Stimulated activated naive B cell treated with anti-CD40 and anti-IgM and Interleukin-4, amounts not matched to agents 10 μg/mL and 1 μg/mL and 100 μg/mL, for 72 hours (primary cell): Measurements from ENCODE around the gene ENTHD1.
"Not testable (repeated sequence)": the region's sequence is repeated elsewhere in the genome, so short reads cannot be mapped to it uniquely, and the experiment has no call there.

Experiments used
- ATAC-seq, 2 donors: fragments of 150-1000 bp; cut with Tn5 transposase; replicated peaks; 2 replicates each; pipeline ENCODE4 v1.10.0; 2021; ENCODE audit warnings: moderate library complexity in 1 of 2
- DNase-seq: peaks from one replicate; pipeline ENCODE4 v3.0.0; 2021
- H3K27ac Mint-ChIP-seq: one replicate; pipeline ENCODE4 v1.8.0; 2022; ENCODE audit warnings: mild to moderate bottlenecking, mixed read lengths
- H3K27me3 Mint-ChIP-seq, 2 donors: one replicate each; pipeline ENCODE4 v1.8.0; 2022; ENCODE audit warnings: mixed read lengths in 2 of 2
- H3K36me3 Mint-ChIP-seq, 2 donors: one replicate each; pipeline ENCODE4 v1.8.0; 2022; ENCODE audit warnings: mixed read lengths in 2 of 2, mild to moderate bottlenecking in 1 of 2
- H3K4me1 Mint-ChIP-seq, 2 donors: one replicate each; pipeline ENCODE4 v1.8.0; 2022; ENCODE audit warnings: mixed read lengths in 2 of 2, mild to moderate bottlenecking in 1 of 2
- H3K4me3 Mint-ChIP-seq, 2 donors: one replicate each; pipeline ENCODE4 v1.8.0; 2022; ENCODE audit warnings: mild to moderate bottlenecking in 2 of 2, mixed read lengths in 2 of 2, moderate library complexity in 1 of 2
- H3K9me3 Mint-ChIP-seq, 2 donors: one replicate each; pipeline ENCODE4 v1.8.0; 2022; ENCODE audit warnings: mixed read lengths in 2 of 2, mild to moderate bottlenecking in 1 of 2

ENTHD1 gene

GRCh38 chr22:39914584-39914983, 21.0 kb upstream of the ENTHD1 start:
- no peak overlapping the region for H3K4me3 Mint-ChIP-seq
- no peak for ATAC-seq
- no peak for DNase-seq
- no peak overlapping the region for H3K27ac Mint-ChIP-seq
- H3K9me3 Mint-ChIP-seq: peaks cover 0 to 3% of the 10 kb centered on the region in 2 donors
- peaks cover 36 to 67% of the 10 kb centered on the region in 2 donors for H3K4me1 Mint-ChIP-seq
- H3K27me3 Mint-ChIP-seq: no peaks in the 10 kb centered on the region
- H3K36me3 Mint-ChIP-seq: peaks cover 3 to 8% of the 10 kb centered on the region in 2 donors

GRCh38 chr22:39913886-39914285, 20.3 kb upstream of the ENTHD1 start:
- no peak for DNase-seq
- no peak overlapping the region for H3K4me3 Mint-ChIP-seq
- no peak for ATAC-seq
- H3K4me1 Mint-ChIP-seq: peaks cover 39 to 74% of the 10 kb centered on the region in 2 donors
- H3K27me3 Mint-ChIP-seq: no peaks in the 10 kb centered on the region
- H3K9me3 Mint-ChIP-seq: peaks cover 0 to 3% of the 10 kb centered on the region in 2 donors
- no peak overlapping the region for H3K27ac Mint-ChIP-seq
- H3K36me3 Mint-ChIP-seq: peaks cover 7 to 11% of the 10 kb centered on the region in 2 donors

GRCh38 chr22:39913321-39913720, 19.8 kb upstream of the ENTHD1 start:
- Mint-ChIP-seq H3K9me3 (peaks cover 0 to 3% of the 10 kb centered on the region in 2 donors), H3K27ac (no peak overlapping the region), H3K27me3 (no peaks in the 10 kb centered on the region), H3K4me1 (peaks cover 42 to 80% of the 10 kb centered on the region in 2 donors), H3K4me3 (no peak overlapping the region), H3K36me3 (peaks cover 7 to 11% of the 10 kb centered on the region in 2 donors)
- DNase-seq (no peak), ATAC-seq (no peak)

GRCh38 chr22:39910876-39911613, 17.5 kb upstream of the ENTHD1 start:
- DNase-seq (no peak), ATAC-seq (no peak)
- Mint-ChIP-seq H3K9me3 (peaks cover 0 to 3% of the 10 kb centered on the region in 2 donors), H3K36me3 (peaks cover 7 to 9% of the 10 kb centered on the region in 2 donors), H3K4me1 (peaks cover 40 to 78% of the 10 kb centered on the region in 2 donors), H3K27me3 (no peaks in the 10 kb centered on the region), H3K27ac (peak overlapping the region; percentile 9), H3K4me3 (no peak overlapping the region)

GRCh38 chr22:39908737-39909136, 15.2 kb upstream of the ENTHD1 start:
- Mint-ChIP-seq H3K9me3 (peaks cover 0 to 3% of the 10 kb centered on the region in 2 donors), H3K4me3 (no peak overlapping the region), H3K27me3 (no peaks in the 10 kb centered on the region), H3K27ac (no peak overlapping the region), H3K4me1 (peaks cover 31 to 80% of the 10 kb centered on the region in 2 donors), H3K36me3 (peaks cover 7 to 9% of the 10 kb centered on the region in 2 donors)
- ATAC-seq (no peak), DNase-seq (no peak)

GRCh38 chr22:39908136-39908535, 14.6 kb upstream of the ENTHD1 start:
- Mint-ChIP-seq H3K36me3 (peaks cover 7 to 9% of the 10 kb centered on the region in 2 donors), H3K27me3 (no peaks in the 10 kb centered on the region), H3K4me1 (peaks cover 30 to 74% of the 10 kb centered on the region in 2 donors), H3K27ac (no peak overlapping the region), H3K9me3 (peaks cover 0 to 3% of the 10 kb centered on the region in 2 donors), H3K4me3 (no peak overlapping the region)
- no peak for ATAC-seq
- DNase-seq: no peak

GRCh38 chr22:39907605-39908097, 14.1 kb upstream of the ENTHD1 start:
- Mint-ChIP-seq H3K4me1 (peaks cover 30 to 74% of the 10 kb centered on the region in 2 donors), H3K27ac (no peak overlapping the region), H3K27me3 (no peaks in the 10 kb centered on the region), H3K36me3 (peaks cover 7 to 9% of the 10 kb centered on the region in 2 donors), H3K4me3 (no peak overlapping the region), H3K9me3 (peaks cover 0 to 3% of the 10 kb centered on the region in 2 donors)
- ATAC-seq (no peak), DNase-seq (no peak)

- no peaks in the 10 kb centered on the region for H3K27me3 Mint-ChIP-seq
- H3K27ac Mint-ChIP-seq: no peak overlapping the region
- H3K4me1 Mint-ChIP-seq: peaks cover 26 to 72% of the 10 kb centered on the region in 2 donors
- peaks cover 7 to 9% of the 10 kb centered on the region in 2 donors for H3K36me3 Mint-ChIP-seq
- H3K4me3 Mint-ChIP-seq: no peak overlapping the region
- ATAC-seq (no peak), DNase-seq (no peak)
- H3K9me3 Mint-ChIP-seq: peaks cover 0 to 3% of the 10 kb centered on the region in 2 donors
Measured at GRCh38 chr22:39907047-39907446, 13.5 kb upstream of the ENTHD1 start.

GRCh38 chr22:39906207-39906606, 12.6 kb upstream of the ENTHD1 start:
- no peak overlapping the region for H3K4me3 Mint-ChIP-seq
- H3K27ac Mint-ChIP-seq: no peak overlapping the region
- no peak for DNase-seq
- ATAC-seq: peak in 1 of 2 donors; percentile 46
- H3K4me1 Mint-ChIP-seq: peaks cover 29 to 72% of the 10 kb centered on the region in 2 donors
- peaks cover 4 to 9% of the 10 kb centered on the region in 2 donors for H3K36me3 Mint-ChIP-seq
- H3K27me3 Mint-ChIP-seq: no peaks in the 10 kb centered on the region
- peaks cover 0 to 3% of the 10 kb centered on the region in 2 donors for H3K9me3 Mint-ChIP-seq

GRCh38 chr22:39905687-39906086, 12.1 kb upstream of the ENTHD1 start:
- no peaks in the 10 kb centered on the region for H3K27me3 Mint-ChIP-seq
- H3K4me1 Mint-ChIP-seq: peaks cover 30 to 72% of the 10 kb centered on the region in 2 donors
- no peak overlapping the region for H3K4me3 Mint-ChIP-seq
- peaks cover 4 to 9% of the 10 kb centered on the region in 2 donors for H3K36me3 Mint-ChIP-seq
- no peak overlapping the region for H3K27ac Mint-ChIP-seq
- DNase-seq (no peak), ATAC-seq (no peak)
- H3K9me3 Mint-ChIP-seq: peaks cover 0 to 3% of the 10 kb centered on the region in 2 donors

GRCh38 chr22:39904862-39905261, 11.3 kb upstream of the ENTHD1 start:
- DNase-seq (no peak), ATAC-seq (no peak)
- no peak overlapping the region for H3K4me3 Mint-ChIP-seq
- H3K27ac Mint-ChIP-seq: no peak overlapping the region
- H3K4me1 Mint-ChIP-seq: peaks cover 27 to 72% of the 10 kb centered on the region in 2 donors
- no peaks in the 10 kb centered on the region for H3K27me3 Mint-ChIP-seq
- peaks cover 4% of the 10 kb centered on the region in 2 donors for H3K36me3 Mint-ChIP-seq
- peaks cover 0 to under 1% of the 10 kb centered on the region in 2 donors for H3K9me3 Mint-ChIP-seq

GRCh38 chr22:39904024-39904423, 10.5 kb upstream of the ENTHD1 start:
- DNase-seq, H3K4me3 Mint-ChIP-seq, ATAC-seq, H3K27me3 Mint-ChIP-seq, H3K27ac Mint-ChIP-seq, H3K36me3 Mint-ChIP-seq, H3K9me3 Mint-ChIP-seq: not testable (repeated sequence)
- peaks cover 26 to 68% of the 10 kb centered on the region in 2 donors for H3K4me1 Mint-ChIP-seq

GRCh38 chr22:39901565-39902146, 8.1 kb upstream of the ENTHD1 start:
- Mint-ChIP-seq H3K4me1 (peaks cover 24 to 59% of the 10 kb centered on the region in 2 donors), H3K27ac (peak overlapping the region; percentile 20), H3K36me3 (no peaks in the 10 kb centered on the region), H3K9me3 (no peaks in the 10 kb centered on the region), H3K4me3 (peak overlapping the region; percentile 74 to 80), H3K27me3 (no peaks in the 10 kb centered on the region)
- ATAC-seq (no peak), DNase-seq (no peak)

- H3K36me3 Mint-ChIP-seq: no peaks in the 10 kb centered on the region
- H3K4me1 Mint-ChIP-seq: peaks cover 24 to 52% of the 10 kb centered on the region in 2 donors
- DNase-seq: peak; percentile 26
- H3K4me3 Mint-ChIP-seq: peak within 1 kb of the TSS; percentile 74 to 80
- no peaks in the 10 kb centered on the region for H3K9me3 Mint-ChIP-seq
- H3K27ac Mint-ChIP-seq: peak within 1 kb of the TSS; percentile 75
- no peaks in the 10 kb centered on the region for H3K27me3 Mint-ChIP-seq
- peak; percentile 71 to 76 for ATAC-seq
Measured at GRCh38 chr22:39900306-39901227, 7.0 kb upstream of the ENTHD1 start, which contains the start of gene GRAP2. TSS of gene GRAP2 (plus strand) at chr22:39901084. CDS start at chr22:39947107, 46,023 bp downstream.
